Right lobe of liver (tissue), 6 donors: ENCODE results near the gene TCAF1. TPM values are rescaled to one million over a fixed set of nuclear protein-coding genes. Genes with fewer than 3 reads are reported as not detected.
"Not testable (repeated sequence)": the region's sequence is repeated elsewhere in the genome, so short reads cannot be mapped to it uniquely, and the experiment has no call there.

Experiments used
- ATAC-seq, 4 donors: fragments of 200-7000 bp; cut with Tn5 transposase; one replicate each; pipeline ENCODE4 v1.9.1; 2020; ENCODE audit warnings: mild to moderate bottlenecking in 4 of 4, moderate library complexity in 4 of 4
- DNase-seq, 3 donors: peaks; one replicate each; pipeline ENCODE4 v3.0.0-alpha.2; 2020
- H3K27ac ChIP-seq, 3 donors: fragments of 200-600 bp; one replicate each; pipeline ENCODE4 v1.8.0; 2022
- H3K27me3 ChIP-seq, 2 donors: fragments of 200-600 bp; one replicate each; pipeline ENCODE4 v1.8.0; 2022
- H3K36me3 ChIP-seq, 4 donors: fragments of 200-600 bp; sonication (generic) in 1 of 4; one replicate each; pipeline versions ENCODE4 v1.5.1 to v1.8.0; 2017 to 2022; ENCODE audit warnings: control low read depth in 1 of 4
- H3K4me1 ChIP-seq, 4 donors: fragments of 200-600 bp; sonication (generic) in 1 of 4; one replicate each; pipeline versions ENCODE4 v1.5.1 to v1.8.0; 2017 to 2022; ENCODE audit warnings: control low read depth in 1 of 4
- H3K4me3 ChIP-seq, 3 donors: fragments of 200-600 bp; one replicate each; pipeline ENCODE4 v1.8.0; 2022
- H3K9me3 ChIP-seq, 4 donors: fragments of 200-600 bp; sonication (generic) in 1 of 4; one replicate each; pipeline versions ENCODE4 v1.5.1 to v1.8.0; 2017 to 2022; ENCODE audit warnings: control low read depth in 1 of 4
- POLR2A ChIP-seq: fragments of 450-650 bp; IDR thresholded peaks from one replicate; pipeline ENCODE4 v1.6.1; 2017; ENCODE audit warnings: antibody characterized with exemption, mild to moderate bottlenecking
- WGBS: methylation state at CpG from one replicate; pipeline ENCODE4 v1.1.6; 2018; ENCODE audit warnings: low coverage, low lambda C conversion rate; ENCODE audit not compliant: insufficient coverage; ENCODE audit errors: missing lambda C conversion rate; 5-methylcytosine and 5-hydroxymethylcytosine counted together
- intact Hi-C, 2 donors: fragments of 100-400 bp; cut with DNase I; formaldehyde crosslinking; loops; one replicate each; pipeline versions ENCODE4 v1.11.2 to v1.14.1; 2022
- total RNA-seq, 6 experiments: library from RNA; depleted of rRNA in 2 of 6; stranded (reverse); fragments of >200 nt in 2 of 6; fragmentation: NEBNext Ultra II Directional in 3 of 6; extraction: Animal tissue kit (Norgen Biotek cat#: 25700) in 3 of 6; gene quantifications; one replicate each; pipeline versions ENCODE4 v1.1.0 to v1.2.4, GENCODE V29; 2016 to 2023
- TF ChIP-seq, protein P1 (sequence below), 4 donors: fragments of 200-600 bp in 3 of 4; fragments of 450-650 bp in 1 of 4; IDR thresholded peaks; one replicate each; pipeline versions ENCODE4 v1.5.1 to v1.8.0; 2016 to 2022; ENCODE audit warnings: antibody characterized with exemption in 4 of 4, mild to moderate bottlenecking in 2 of 4
- donor health status: DM: no; HTN: yes; CAD: no.
- donor health status: DM: no; HTN: no; CAD: no.
- donor health status: DM: no; HTN: no; CAD: no.
- donor health status: DM: no; HTN: yes; CAD: no.
- donor health status: DM: no; HTN: yes; CAD: no.

The TCAF1 gene
- total RNA-seq, 6 experiments from 2014 or later: 31.6 to 52.9 (median 45.8) TPM

- DNase-seq (no peak), ATAC-seq (no peak)
- H3K27me3 ChIP-seq: no peaks in the 10 kb centered on the region
- H3K4me3 ChIP-seq: no peak overlapping the region
- intact Hi-C loops: no loop called here
- H3K4me1 ChIP-seq: no peaks in the 10 kb centered on the region
- H3K9me3 ChIP-seq: no peaks in the 10 kb centered on the region
- H3K36me3 ChIP-seq: no peaks in the 10 kb centered on the region
- TF ChIP-seq, protein P1, sequence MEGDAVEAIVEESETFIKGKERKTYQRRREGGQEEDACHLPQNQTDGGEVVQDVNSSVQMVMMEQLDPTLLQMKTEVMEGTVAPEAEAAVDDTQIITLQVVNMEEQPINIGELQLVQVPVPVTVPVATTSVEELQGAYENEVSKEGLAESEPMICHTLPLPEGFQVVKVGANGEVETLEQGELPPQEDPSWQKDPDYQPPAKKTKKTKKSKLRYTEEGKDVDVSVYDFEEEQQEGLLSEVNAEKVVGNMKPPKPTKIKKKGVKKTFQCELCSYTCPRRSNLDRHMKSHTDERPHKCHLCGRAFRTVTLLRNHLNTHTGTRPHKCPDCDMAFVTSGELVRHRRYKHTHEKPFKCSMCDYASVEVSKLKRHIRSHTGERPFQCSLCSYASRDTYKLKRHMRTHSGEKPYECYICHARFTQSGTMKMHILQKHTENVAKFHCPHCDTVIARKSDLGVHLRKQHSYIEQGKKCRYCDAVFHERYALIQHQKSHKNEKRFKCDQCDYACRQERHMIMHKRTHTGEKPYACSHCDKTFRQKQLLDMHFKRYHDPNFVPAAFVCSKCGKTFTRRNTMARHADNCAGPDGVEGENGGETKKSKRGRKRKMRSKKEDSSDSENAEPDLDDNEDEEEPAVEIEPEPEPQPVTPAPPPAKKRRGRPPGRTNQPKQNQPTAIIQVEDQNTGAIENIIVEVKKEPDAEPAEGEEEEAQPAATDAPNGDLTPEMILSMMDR (IDR thresholded peaks at IDR 0.05): no peak
- TF ChIP-seq POLR2A: no peak
- no peak overlapping the region for H3K27ac ChIP-seq
These were observed 53.8 kb downstream of the TCAF1 start for GRCh38 chr7:143848192-143848591.

DNA sequence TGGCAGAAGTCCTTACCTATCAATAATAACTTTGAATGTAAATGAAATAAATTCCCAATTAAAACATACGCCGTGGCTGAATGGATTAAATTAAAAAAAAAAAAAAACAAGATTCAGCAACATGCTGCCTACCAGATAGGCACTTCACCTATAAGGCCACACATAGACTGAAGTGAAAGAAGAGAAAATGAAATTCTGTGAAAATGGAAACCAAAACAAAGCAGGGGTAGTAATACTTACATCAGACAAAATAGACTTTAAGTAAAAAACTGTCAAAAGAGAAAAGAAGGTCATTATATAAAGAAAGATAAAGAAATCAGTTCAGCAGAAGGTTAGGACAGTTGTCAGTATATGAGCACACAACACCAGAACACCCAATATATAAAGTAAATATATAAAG lies 55.3 kb downstream of the TCAF1 start:
- DNase-seq (no peak), ATAC-seq (no peak)
- H3K27ac ChIP-seq: no peak overlapping the region
- intact Hi-C loops: no loop called here
- TF ChIP-seq, protein P1 (IDR thresholded peaks at IDR 0.05): no peak
- no peak for TF ChIP-seq POLR2A
- WGBS: 98% methylated on average over 2 of the region's 2 CpGs
- H3K36me3 ChIP-seq: no peaks in the 10 kb centered on the region
- no peaks in the 10 kb centered on the region for H3K4me1 ChIP-seq
- no peak overlapping the region for H3K4me3 ChIP-seq
- H3K27me3 ChIP-seq: no peaks in the 10 kb centered on the region
- no peaks in the 10 kb centered on the region for H3K9me3 ChIP-seq

- H3K4me1 ChIP-seq, H3K36me3 ChIP-seq, H3K27me3 ChIP-seq, H3K9me3 ChIP-seq, DNase-seq, intact Hi-C loops, ATAC-seq, H3K4me3 ChIP-seq, H3K27ac ChIP-seq: not testable (repeated sequence)
- WGBS: 80% methylated on average over 1 of the region's 5 CpGs
These were observed 60.3 kb downstream of the TCAF1 start for GRCh38 chr7:143841696-143842095.

- DNase-seq, intact Hi-C loops, H3K36me3 ChIP-seq, H3K4me1 ChIP-seq, H3K9me3 ChIP-seq, ATAC-seq, H3K4me3 ChIP-seq, H3K27ac ChIP-seq, H3K27me3 ChIP-seq: not testable (repeated sequence)
- no CpG with 5 or more reads among the region's 1 CpG for WGBS
These were observed 61.9 kb downstream of the TCAF1 start for GRCh38 chr7:143840062-143840461.

- intact Hi-C loops, H3K27me3 ChIP-seq, H3K27ac ChIP-seq, H3K4me1 ChIP-seq, H3K36me3 ChIP-seq, H3K9me3 ChIP-seq: not testable (repeated sequence)
- peak overlapping the region in 2 of 3 donors; percentile 40 to 41 for H3K4me3 ChIP-seq
- peak; percentile 84 to 91 (median 91) for DNase-seq
- ATAC-seq: peak; percentile 82 to 85 (median 83)
- WGBS: 1% methylated on average over 11 of the region's 24 CpGs
- TF ChIP-seq, protein P1 (IDR thresholded peaks at IDR 0.05): peak in 3 of 4 donors; percentile 47 to 52 (median 51)
These were observed 64.8 kb downstream of the TCAF1 start for GRCh38 chr7:143837223-143837622.

DNA sequence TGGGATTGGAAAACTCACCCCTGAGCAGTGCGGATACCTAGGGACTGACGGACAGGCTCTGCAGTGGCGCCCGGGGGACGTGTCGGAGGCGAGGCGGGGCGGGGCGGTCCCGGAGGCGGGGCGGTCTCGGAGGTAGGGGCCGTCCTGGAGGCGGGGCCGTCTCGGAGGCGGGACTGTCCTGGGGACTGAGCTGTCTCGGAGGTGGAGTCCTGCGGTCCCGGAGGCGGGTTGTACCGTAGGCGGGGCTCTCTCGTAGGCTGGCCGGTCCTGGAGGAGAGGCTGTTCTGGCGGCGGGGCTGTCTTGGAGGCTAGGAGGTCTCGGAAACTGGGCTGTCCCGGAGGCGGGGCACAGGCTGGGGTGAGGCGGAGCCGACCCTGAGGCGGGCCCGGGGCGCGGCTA lies 65.4 kb downstream of the TCAF1 start:
- H3K27ac ChIP-seq, H3K4me1 ChIP-seq, H3K9me3 ChIP-seq, intact Hi-C loops, H3K36me3 ChIP-seq, H3K27me3 ChIP-seq: not testable (repeated sequence)
- DNase-seq (peak; percentile 83 to 98 (median 93)), ATAC-seq (peak; percentile 91 to 97 (median 94))
- H3K4me3 ChIP-seq: peak overlapping the region in 2 of 3 donors; percentile 28 to 35
- 8% methylated on average over 4 of the region's 38 CpGs for WGBS

DNA sequence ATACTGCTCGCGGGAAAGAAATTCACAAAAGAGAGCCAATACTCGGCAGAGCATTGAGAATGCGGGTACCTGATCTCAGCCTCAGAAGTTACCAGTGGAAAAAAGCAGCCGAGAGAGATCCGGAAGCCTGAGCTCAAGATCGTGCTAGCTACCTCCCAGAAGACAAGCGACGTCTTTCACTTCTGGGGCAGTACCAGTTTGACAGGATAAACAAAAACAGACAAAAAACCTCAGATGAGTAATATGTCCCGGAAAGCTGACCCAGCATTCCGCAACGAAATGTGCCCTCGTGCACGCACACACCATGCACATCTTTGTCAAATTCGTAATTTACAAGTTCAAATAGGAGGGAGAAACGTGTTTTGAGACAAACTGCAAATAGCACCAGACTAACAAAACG lies 65.9 kb downstream of the TCAF1 start:
- DNase-seq, H3K36me3 ChIP-seq, H3K4me1 ChIP-seq, H3K27me3 ChIP-seq, H3K27ac ChIP-seq, intact Hi-C loops, H3K9me3 ChIP-seq: not testable (repeated sequence)
- ATAC-seq: peak; percentile 5 to 34 (median 9)
- no CpG with 5 or more reads among the region's 17 CpGs for WGBS
- H3K4me3 ChIP-seq: peak overlapping the region in 1 of 3 donors; percentile 28

- no CpG with 5 or more reads among the region's 5 CpGs for whole genome bisulfite sequencing
- H3K36me3 ChIP-seq, H3K9me3 ChIP-seq, intact Hi-C loops, H3K27me3 ChIP-seq, DNase-seq, H3K27ac ChIP-seq, ATAC-seq, H3K4me3 ChIP-seq, H3K4me1 ChIP-seq: not testable (repeated sequence)
These were observed 75.4 kb downstream of the TCAF1 start for GRCh38 chr7:143826578-143826977.

- H3K27me3 ChIP-seq, ATAC-seq, intact Hi-C loops, H3K4me3 ChIP-seq, H3K4me1 ChIP-seq, DNase-seq, H3K27ac ChIP-seq, H3K36me3 ChIP-seq, H3K9me3 ChIP-seq: not testable (repeated sequence)
- no CpG with 5 or more reads among the region's 7 CpGs for WGBS
These were observed 77.5 kb downstream of the TCAF1 start for GRCh38 chr7:143824295-143825135.
